ENCODE results near the gene MUSK. TPM values are rescaled to one million over a fixed set of nuclear protein-coding genes. Genes with fewer than 3 reads are reported as not detected.
A peak's percentile ranks its signal among the peaks of the same experiment; 100 is the strongest.

The MUSK gene
- total RNA-seq, 1 donor from 2014 or later: 3.2 TPM

- no peak overlapping the region for H3K4me3 ChIP-seq
- no peaks in the 10 kb centered on the region for H3K4me1 ChIP-seq
- H3K9me3 ChIP-seq: no peaks in the 10 kb centered on the region
- H3K36me3 ChIP-seq: no peaks in the 10 kb centered on the region
- DNase-seq (no peak), ATAC-seq (no peak)
- TF ChIP-seq, protein P1, sequence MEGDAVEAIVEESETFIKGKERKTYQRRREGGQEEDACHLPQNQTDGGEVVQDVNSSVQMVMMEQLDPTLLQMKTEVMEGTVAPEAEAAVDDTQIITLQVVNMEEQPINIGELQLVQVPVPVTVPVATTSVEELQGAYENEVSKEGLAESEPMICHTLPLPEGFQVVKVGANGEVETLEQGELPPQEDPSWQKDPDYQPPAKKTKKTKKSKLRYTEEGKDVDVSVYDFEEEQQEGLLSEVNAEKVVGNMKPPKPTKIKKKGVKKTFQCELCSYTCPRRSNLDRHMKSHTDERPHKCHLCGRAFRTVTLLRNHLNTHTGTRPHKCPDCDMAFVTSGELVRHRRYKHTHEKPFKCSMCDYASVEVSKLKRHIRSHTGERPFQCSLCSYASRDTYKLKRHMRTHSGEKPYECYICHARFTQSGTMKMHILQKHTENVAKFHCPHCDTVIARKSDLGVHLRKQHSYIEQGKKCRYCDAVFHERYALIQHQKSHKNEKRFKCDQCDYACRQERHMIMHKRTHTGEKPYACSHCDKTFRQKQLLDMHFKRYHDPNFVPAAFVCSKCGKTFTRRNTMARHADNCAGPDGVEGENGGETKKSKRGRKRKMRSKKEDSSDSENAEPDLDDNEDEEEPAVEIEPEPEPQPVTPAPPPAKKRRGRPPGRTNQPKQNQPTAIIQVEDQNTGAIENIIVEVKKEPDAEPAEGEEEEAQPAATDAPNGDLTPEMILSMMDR (IDR thresholded peaks at IDR 0.05): no peak
- H3K27me3 ChIP-seq (ENCODE audit: low read depth): no peaks in the 10 kb centered on the region
- intact Hi-C loops (cut with DNase I): no loop called here
- H3K27ac ChIP-seq: no peak overlapping the region
These were observed 44.4 kb downstream of the MUSK start for GRCh38 chr9:110712955-110713354.

DNA sequence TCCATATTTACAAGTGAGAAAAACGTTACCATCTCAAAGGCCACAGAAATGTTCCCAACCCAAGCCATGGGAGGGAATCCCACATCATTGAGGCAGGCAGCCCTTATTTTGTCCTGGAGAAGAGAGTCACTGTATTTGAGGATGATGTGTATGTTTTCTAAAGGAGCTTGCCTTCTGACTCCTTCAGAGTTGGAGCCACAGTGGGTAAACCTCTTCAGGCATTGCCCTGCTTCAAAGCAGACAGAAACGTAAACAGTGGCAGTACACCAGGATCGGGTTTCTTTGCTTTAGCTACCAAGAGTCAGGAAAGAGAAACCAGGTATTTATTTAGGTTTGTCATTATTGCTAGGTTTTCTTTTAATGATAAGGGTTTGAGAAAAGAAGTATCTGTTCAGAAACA is 45.7 kb downstream of the MUSK start:
- H3K9me3 ChIP-seq: no peaks in the 10 kb centered on the region
- intact Hi-C loops (cut with DNase I): no loop called here
- H3K36me3 ChIP-seq: no peaks in the 10 kb centered on the region
- H3K4me1 ChIP-seq: no peaks in the 10 kb centered on the region
- H3K4me3 ChIP-seq: no peak overlapping the region
- TF ChIP-seq, protein P1 (IDR thresholded peaks at IDR 0.05): no peak
- DNase-seq (no peak), ATAC-seq (peak; percentile 34 to 53)
- H3K27me3 ChIP-seq (ENCODE audit: low read depth): no peaks in the 10 kb centered on the region
- no peak overlapping the region for H3K27ac ChIP-seq

GRCh38 chr9:110728058-110728457 is 59.5 kb downstream of the MUSK start:
- DNase-seq: no peak
- TF ChIP-seq, protein P1 (IDR thresholded peaks at IDR 0.05): no peak
- Histone ChIP-seq H3K27me3 (ENCODE audit: low read depth) (no peaks in the 10 kb centered on the region), H3K36me3 (no peaks in the 10 kb centered on the region), H3K9me3 (no peaks in the 10 kb centered on the region), H3K27ac (no peak overlapping the region), H3K4me3 (no peak overlapping the region), H3K4me1 (no peaks in the 10 kb centered on the region)
- intact Hi-C loops (cut with DNase I): no loop called here
- no peak for ATAC-seq

GRCh38 chr9:110729641-110730040 is 61.0 kb downstream of the MUSK start:
- Histone ChIP-seq H3K9me3 (no peaks in the 10 kb centered on the region), H3K36me3 (no peaks in the 10 kb centered on the region), H3K27ac (no peak overlapping the region), H3K4me1 (no peaks in the 10 kb centered on the region), H3K4me3 (no peak overlapping the region), H3K27me3 (ENCODE audit: low read depth) (no peaks in the 10 kb centered on the region)
- TF ChIP-seq, protein P1 (IDR thresholded peaks at IDR 0.05): no peak
- DNase-seq: no peak
- ATAC-seq: no peak
- intact Hi-C loops (cut with DNase I): no loop called here

DNA sequence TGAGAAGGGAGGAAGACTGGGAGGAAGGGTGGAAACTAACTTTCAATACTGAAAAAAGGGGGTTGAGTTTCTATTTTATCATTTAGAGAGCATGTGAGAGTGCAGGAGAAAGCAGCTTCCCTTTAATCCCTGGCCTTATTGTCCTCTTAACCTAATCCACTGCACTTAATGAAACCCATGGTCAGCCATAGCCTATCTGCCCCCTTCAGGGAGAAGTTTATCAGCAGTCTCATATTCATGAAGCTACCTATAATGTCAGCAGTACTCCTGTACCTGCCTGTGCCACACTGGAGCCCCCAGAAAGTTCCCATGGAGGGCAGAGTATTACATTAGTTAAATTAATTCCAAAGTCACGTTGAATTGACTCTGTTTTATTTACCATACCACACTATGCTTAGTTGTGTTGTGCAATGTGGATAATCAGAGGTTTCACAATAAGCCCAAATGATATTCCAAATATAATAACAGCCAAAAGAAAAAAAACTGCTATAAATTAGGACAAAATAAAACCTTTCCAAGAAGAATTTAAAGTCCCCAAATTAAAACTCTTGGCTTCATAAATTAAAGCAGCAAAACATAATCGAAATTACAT is 62.9 kb downstream of the MUSK start:
- no peaks in the 10 kb centered on the region for H3K9me3 ChIP-seq
- no peaks in the 10 kb centered on the region for H3K4me1 ChIP-seq
- ATAC-seq (no peak), DNase-seq (no peak)
- TF ChIP-seq, protein P1 (IDR thresholded peaks at IDR 0.05): no peak
- H3K27ac ChIP-seq: no peak overlapping the region
- intact Hi-C loops (cut with DNase I): no loop called here
- no peaks in the 10 kb centered on the region for H3K27me3 ChIP-seq (ENCODE audit: low read depth)
- H3K4me3 ChIP-seq: no peak overlapping the region
- H3K36me3 ChIP-seq: no peaks in the 10 kb centered on the region

All from lower lobe of right lung (tissue), 2 donors.